Activated CD8-positive, alpha-beta T cell treated with anti-CD3 and anti-CD28 coated beads for 36 hours (primary cell): Measurements from ENCODE around the gene STAB2. TPM values are rescaled to one million over a fixed set of nuclear protein-coding genes. Genes with fewer than 3 reads are reported as not detected.
"Not testable (repeated sequence)": the region's sequence is repeated elsewhere in the genome, so short reads cannot be mapped to it uniquely, and the experiment has no call there.

Experiments
- ATAC-seq: fragments of 200-7000 bp; cut with Tn5 transposase; one replicate; pipeline ENCODE4 v1.10.0; 2021; ENCODE audit warnings: mild to moderate bottlenecking, moderate library complexity
- CTCF ChIA-PET: fragments of 350-600 bp; sonication (Branson Sonifier 250); formaldehyde crosslinking; loops from one replicate; lab custom pipeline; 2021; ENCODE audit warnings: antibody characterized with exemption; lab: Charles Lee
- POLR2A ChIA-PET: fragments of 350-600 bp; sonication (Branson Sonifier 250); formaldehyde crosslinking; loops from one replicate; lab custom pipeline; 2021; ENCODE audit warnings: antibody characterized with exemption; lab: Charles Lee
- DNase-seq: peaks from one replicate; pipeline ENCODE4 v3.0.0-alpha.2; 2020
- H3K27ac Mint-ChIP-seq: one replicate; pipeline ENCODE4 v1.8.0; 2021; ENCODE audit warnings: mild to moderate bottlenecking, mixed read lengths
- H3K27me3 Mint-ChIP-seq: one replicate; pipeline ENCODE4 v1.8.0; 2021; ENCODE audit warnings: mixed read lengths
- H3K36me3 Mint-ChIP-seq: one replicate; pipeline ENCODE4 v1.8.0; 2021; ENCODE audit warnings: low read depth, mixed read lengths
- H3K4me1 Mint-ChIP-seq: one replicate; pipeline ENCODE4 v1.8.0; 2021; ENCODE audit warnings: low read depth, mixed read lengths
- H3K4me3 Mint-ChIP-seq: one replicate; pipeline ENCODE4 v1.8.0; 2021; ENCODE audit warnings: mild to moderate bottlenecking, moderate library complexity, mixed read lengths
- H3K9me3 Mint-ChIP-seq: one replicate; pipeline ENCODE4 v1.8.0; 2021; ENCODE audit warnings: mixed read lengths
- intact Hi-C: fragments of 100-400 bp; cut with micrococcal nuclease; formaldehyde crosslinking; loops from one replicate; pipeline ENCODE4 v1.10.0; 2022
- total RNA-seq, 2 experiments: library from RNA; stranded (reverse); gene quantifications; one replicate each; pipeline ENCODE4 v1.2.3, GENCODE V29; 2021
- TF ChIP-seq, protein P1 (sequence below): fragments of 200-600 bp; IDR thresholded peaks from one replicate; pipeline ENCODE4 v1.8.0; 2022; ENCODE audit warnings: antibody characterized with exemption, mild to moderate bottlenecking

STAB2 gene
- total RNA-seq, 2 experiments from 2014 or later: not detected

DNA sequence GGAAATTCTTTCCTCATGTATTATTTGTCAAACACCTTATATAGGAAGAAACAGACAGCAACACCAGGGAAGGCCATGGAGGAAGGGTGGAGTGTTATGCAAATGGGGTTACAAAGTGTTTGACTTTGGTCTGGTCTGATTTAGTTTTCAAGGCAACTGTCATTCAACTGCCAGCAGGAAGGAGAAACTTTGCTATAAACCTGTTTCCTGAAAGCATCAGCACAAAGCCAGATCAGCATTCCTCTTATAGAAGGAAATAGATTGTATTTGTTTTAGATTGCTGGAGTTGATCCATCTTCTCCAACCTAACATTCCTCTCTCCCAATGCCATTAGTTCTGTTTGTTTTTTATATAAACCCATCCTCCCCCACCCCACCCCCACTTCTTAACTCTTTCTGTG, 65.7 kb downstream of the STAB2 start:
- no peak overlapping the region for H3K4me3 Mint-ChIP-seq
- ChIA-PET POLR2A (no interaction called here), CTCF (no interaction called here)
- no peak for DNase-seq
- intact Hi-C loops: no loop called here
- ATAC-seq: no peak
- peaks cover 2% of the 10 kb centered on the region for H3K27me3 Mint-ChIP-seq
- peaks cover 6% of the 10 kb centered on the region for H3K4me1 Mint-ChIP-seq
- H3K36me3 Mint-ChIP-seq: no peaks in the 10 kb centered on the region
- H3K9me3 Mint-ChIP-seq: no peaks in the 10 kb centered on the region
- no peak overlapping the region for H3K27ac Mint-ChIP-seq
- TF ChIP-seq, protein P1, sequence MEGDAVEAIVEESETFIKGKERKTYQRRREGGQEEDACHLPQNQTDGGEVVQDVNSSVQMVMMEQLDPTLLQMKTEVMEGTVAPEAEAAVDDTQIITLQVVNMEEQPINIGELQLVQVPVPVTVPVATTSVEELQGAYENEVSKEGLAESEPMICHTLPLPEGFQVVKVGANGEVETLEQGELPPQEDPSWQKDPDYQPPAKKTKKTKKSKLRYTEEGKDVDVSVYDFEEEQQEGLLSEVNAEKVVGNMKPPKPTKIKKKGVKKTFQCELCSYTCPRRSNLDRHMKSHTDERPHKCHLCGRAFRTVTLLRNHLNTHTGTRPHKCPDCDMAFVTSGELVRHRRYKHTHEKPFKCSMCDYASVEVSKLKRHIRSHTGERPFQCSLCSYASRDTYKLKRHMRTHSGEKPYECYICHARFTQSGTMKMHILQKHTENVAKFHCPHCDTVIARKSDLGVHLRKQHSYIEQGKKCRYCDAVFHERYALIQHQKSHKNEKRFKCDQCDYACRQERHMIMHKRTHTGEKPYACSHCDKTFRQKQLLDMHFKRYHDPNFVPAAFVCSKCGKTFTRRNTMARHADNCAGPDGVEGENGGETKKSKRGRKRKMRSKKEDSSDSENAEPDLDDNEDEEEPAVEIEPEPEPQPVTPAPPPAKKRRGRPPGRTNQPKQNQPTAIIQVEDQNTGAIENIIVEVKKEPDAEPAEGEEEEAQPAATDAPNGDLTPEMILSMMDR: no peak

DNA sequence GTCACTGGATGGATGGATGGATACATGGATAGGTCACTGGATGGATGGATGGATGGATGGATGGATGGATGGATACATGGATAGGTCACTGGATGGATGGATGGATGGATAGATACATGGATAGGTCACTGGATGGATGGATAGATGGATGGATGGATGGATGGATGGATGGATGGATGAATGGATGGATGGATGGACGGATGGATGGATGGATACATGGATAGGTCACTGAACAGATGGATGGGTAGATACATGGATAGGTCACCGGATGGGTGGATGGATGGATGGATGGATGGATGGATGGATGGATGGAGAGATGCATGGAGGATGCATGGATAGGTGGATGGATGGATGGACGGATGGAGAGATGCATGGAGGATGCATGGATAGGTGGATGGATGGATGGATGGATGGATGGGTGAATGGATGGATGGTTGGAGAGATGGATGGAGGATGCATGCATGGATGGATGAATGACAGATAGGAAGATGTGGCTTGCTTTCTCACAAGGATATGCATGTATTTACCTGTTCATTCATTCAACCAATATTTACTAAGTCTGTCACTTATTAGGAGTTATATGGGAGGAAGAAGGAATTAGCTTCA, 66.6 kb downstream of the STAB2 start:
- CTCF ChIA-PET, H3K27ac Mint-ChIP-seq, H3K36me3 Mint-ChIP-seq, POLR2A ChIA-PET, intact Hi-C loops, H3K27me3 Mint-ChIP-seq, DNase-seq, H3K9me3 Mint-ChIP-seq, ATAC-seq, H3K4me3 Mint-ChIP-seq: not testable (repeated sequence)
- peaks cover 12% of the 10 kb centered on the region for H3K4me1 Mint-ChIP-seq

DNA sequence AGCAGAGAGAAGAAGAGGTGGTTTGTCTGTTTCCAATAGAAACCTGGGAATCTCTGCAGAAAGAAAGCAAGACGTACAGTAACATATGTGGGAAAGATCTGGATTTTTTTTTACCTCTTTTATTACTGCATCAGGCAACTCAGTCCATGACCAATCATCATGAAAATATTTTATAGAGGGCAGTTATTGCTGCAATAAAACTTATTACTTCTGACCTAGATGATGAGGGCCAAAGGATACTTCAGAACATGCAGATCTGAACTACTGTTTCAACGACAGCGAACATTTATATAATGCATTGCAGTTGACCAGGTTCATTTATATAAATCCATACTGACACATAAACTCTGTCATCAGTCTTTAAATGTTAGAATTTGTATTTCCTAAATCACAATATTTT, 67.7 kb downstream of the STAB2 start:
- H3K4me1 Mint-ChIP-seq: peaks cover 12% of the 10 kb centered on the region
- intact Hi-C loops: no loop called here
- POLR2A ChIA-PET: no interaction called here
- TF ChIP-seq, protein P1: no peak
- CTCF ChIA-PET: no interaction called here
- DNase-seq (no peak), ATAC-seq (no peak)
- H3K9me3 Mint-ChIP-seq: no peaks in the 10 kb centered on the region
- no peak overlapping the region for H3K4me3 Mint-ChIP-seq
- no peaks in the 10 kb centered on the region for H3K36me3 Mint-ChIP-seq
- no peak overlapping the region for H3K27ac Mint-ChIP-seq
- H3K27me3 Mint-ChIP-seq: no peaks in the 10 kb centered on the region

DNA sequence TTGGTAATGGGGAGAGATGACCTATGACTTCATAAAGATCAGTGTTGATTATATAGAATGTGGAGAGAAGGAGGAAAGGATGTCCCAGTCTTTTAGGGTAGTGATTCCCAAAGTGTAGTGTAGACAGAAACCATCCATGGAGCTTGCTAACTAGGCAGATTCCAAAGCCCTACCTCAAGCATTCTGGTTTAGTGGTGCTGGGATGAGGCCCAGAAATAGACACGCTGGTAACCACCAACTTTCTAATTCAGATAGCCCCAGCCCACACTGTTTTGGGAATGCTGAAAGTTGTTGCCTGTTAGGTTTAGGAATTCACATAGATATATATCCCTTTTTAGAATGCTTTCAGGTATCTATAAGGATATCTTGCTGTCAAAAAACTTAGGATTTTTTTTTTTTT, 69.2 kb downstream of the STAB2 start:
- Mint-ChIP-seq H3K4me1 (peaks cover 12% of the 10 kb centered on the region), H3K27ac (no peak overlapping the region)
- no peak for ATAC-seq

DNA sequence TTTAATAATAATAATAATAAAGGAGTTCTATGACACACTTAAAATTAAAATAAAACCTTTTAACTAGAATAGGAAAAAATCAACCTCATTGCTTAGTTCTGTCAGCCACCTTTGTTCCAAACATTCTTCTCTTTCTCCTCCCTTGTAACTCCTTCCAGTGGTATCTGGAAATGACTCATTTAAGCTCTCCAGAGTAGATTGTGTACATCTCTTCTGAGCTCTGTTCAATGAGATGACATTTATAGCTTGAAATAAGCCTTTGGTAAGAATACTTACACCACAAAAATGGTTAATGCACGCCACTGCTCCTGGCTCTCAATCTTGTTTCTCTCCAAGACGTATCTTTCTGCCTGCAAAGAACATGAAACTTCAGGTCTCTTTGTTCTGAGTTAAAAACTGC, 70.3 kb downstream of the STAB2 start:
- Mint-ChIP-seq H3K4me1 (peaks cover 12% of the 10 kb centered on the region), H3K9me3 (no peaks in the 10 kb centered on the region), H3K36me3 (no peaks in the 10 kb centered on the region), H3K4me3 (no peak overlapping the region), H3K27ac (no peak overlapping the region), H3K27me3 (no peaks in the 10 kb centered on the region)
- intact Hi-C loops: no loop called here
- ChIA-PET CTCF (no interaction called here), POLR2A (no interaction called here)
- ATAC-seq: no peak
- TF ChIP-seq, protein P1: no peak
- no peak for DNase-seq

More for the DNA sequence above, 69.2 kb downstream of the STAB2 start:
- CTCF ChIA-PET: no interaction called here
- TF ChIP-seq, protein P1: no peak
- intact Hi-C loops: no loop called here
- Mint-ChIP-seq H3K9me3 (no peaks in the 10 kb centered on the region), H3K27me3 (no peaks in the 10 kb centered on the region), H3K36me3 (no peaks in the 10 kb centered on the region), H3K4me3 (no peak overlapping the region)
- POLR2A ChIA-PET: no interaction called here
- DNase-seq: no peak

DNA sequence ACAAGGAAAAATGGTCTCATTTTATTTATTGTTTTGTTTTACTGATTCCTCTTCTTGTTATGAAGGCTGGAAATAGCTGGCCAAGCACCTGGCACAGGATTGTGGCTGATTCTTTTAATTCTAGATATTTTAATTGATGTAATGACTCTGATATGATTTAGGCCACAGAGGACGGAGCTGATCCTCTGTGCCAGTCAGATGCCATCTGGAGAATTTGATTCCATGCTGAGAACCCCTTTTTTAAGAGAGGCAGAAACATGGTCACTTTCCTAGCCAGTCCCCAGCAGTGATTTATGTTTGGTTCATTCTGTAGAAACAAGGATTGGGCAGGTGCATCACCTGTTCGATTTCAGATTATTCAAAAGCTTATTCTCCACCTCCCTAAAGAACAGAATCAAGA, 77.6 kb downstream of the STAB2 start:
- ChIA-PET CTCF (no interaction called here), POLR2A (no interaction called here)
- H3K36me3 Mint-ChIP-seq: no peaks in the 10 kb centered on the region
- no peak for DNase-seq
- H3K27ac Mint-ChIP-seq: no peak overlapping the region
- no peak for ATAC-seq
- H3K27me3 Mint-ChIP-seq: no peaks in the 10 kb centered on the region
- no peak overlapping the region for H3K4me3 Mint-ChIP-seq
- H3K9me3 Mint-ChIP-seq: no peaks in the 10 kb centered on the region
- intact Hi-C loops: no loop called here
- no peaks in the 10 kb centered on the region for H3K4me1 Mint-ChIP-seq
- TF ChIP-seq, protein P1: no peak
